Stomach (tissue), 4 donors: Measurements from ENCODE around the gene TMA7B.

ENCODE experiments used
- CTCF ChIP-seq, 7 experiments: fragments of 450-650 bp in 4 of 7; fragments of 200-600 bp in 3 of 7; sonication (generic) in 3 of 7; IDR thresholded peaks; one replicate each; pipeline ENCODE4 v1.5.1; 2016 to 2019; ENCODE audit warnings: antibody characterized with exemption in 7 of 7, control low read depth in 2 of 7, mild to moderate bottlenecking in 1 of 7
- EP300 ChIP-seq: sonication (generic); formaldehyde crosslinking; IDR thresholded peaks from one replicate; pipeline ENCODE4 v1.6.1; 2017; ENCODE audit warnings: antibody characterized with exemption
- POLR2A ChIP-seq, 4 donors: fragments of 450-650 bp; IDR thresholded peaks; one replicate each; pipeline ENCODE4 v1.6.1; 2016; ENCODE audit warnings: antibody characterized with exemption in 4 of 4, control low read depth in 2 of 4, mild to moderate bottlenecking in 1 of 4, moderate library complexity in 1 of 4
- POLR2AphosphoS5 ChIP-seq, 3 donors: sonication (generic); formaldehyde crosslinking; IDR thresholded peaks; one replicate each; pipeline ENCODE4 v1.6.1; 2016; ENCODE audit warnings: antibody characterized with exemption in 3 of 3

GRCh38 chr22:39935612-39936011, 24.6 kb upstream of the TMA7B start:
- TF ChIP-seq POLR2A (IDR thresholded peaks at IDR 0.05) (no peak), EP300 (no peak), CTCF (IDR thresholded peaks at IDR 0.05) (no peak), POLR2AphosphoS5 (IDR thresholded peaks at IDR 0.05) (no peak)
